Mucosa of rectum (tissue), 2 donors: ENCODE data around the gene FGF14.

Experiments
- H3K27ac ChIP-seq, 2 donors: one replicate each; pipeline ENCODE4 v1.7.0; 2013; ENCODE audit warnings: inconsistent platforms in 2 of 2, low read depth in 2 of 2, low read length in 2 of 2
- H3K27me3 ChIP-seq, 2 donors: one replicate each; pipeline ENCODE4 v1.7.0; 2013; ENCODE audit warnings: low read length in 2 of 2; ENCODE audit not compliant: control insufficient read depth in 2 of 2, insufficient read depth in 2 of 2
- H3K36me3 ChIP-seq, 2 donors: one replicate each; pipeline ENCODE4 v1.7.0; 2013; ENCODE audit warnings: low read length in 2 of 2; ENCODE audit not compliant: control insufficient read depth in 2 of 2, insufficient read depth in 2 of 2
- H3K4me1 ChIP-seq, 2 donors: one replicate each; pipeline ENCODE4 v1.7.0; 2013; ENCODE audit warnings: low read length in 2 of 2, mild to moderate bottlenecking in 1 of 2; ENCODE audit not compliant: control insufficient read depth in 2 of 2, insufficient read depth in 2 of 2
- H3K4me3 ChIP-seq, 2 donors: one replicate each; pipeline ENCODE4 v1.7.0; 2013; ENCODE audit warnings: low read length in 2 of 2
- H3K9ac ChIP-seq, 2 donors: one replicate each; pipeline ENCODE4 v1.7.0; 2013; ENCODE audit warnings: low read length in 2 of 2, low read depth in 1 of 2, mild to moderate bottlenecking in 1 of 2
- H3K9me3 ChIP-seq, 2 donors: one replicate each; pipeline ENCODE4 v1.7.0; 2013; ENCODE audit warnings: low read length in 2 of 2; ENCODE audit not compliant: control insufficient read depth in 2 of 2
- donor health status: healthy.
- donor health status: Normal muscosa, but diverticular disease.

The FGF14 gene

GRCh38 chr13:101752432-101752831 lies 649.4 kb downstream of the FGF14 start:
- no peaks in the 10 kb centered on the region for H3K4me1 ChIP-seq
- no peak overlapping the region for H3K4me3 ChIP-seq
- no peaks in the 10 kb centered on the region for H3K9me3 ChIP-seq
- no peaks in the 10 kb centered on the region for H3K36me3 ChIP-seq
- no peak overlapping the region for H3K9ac ChIP-seq
- H3K27me3 ChIP-seq, result no peaks in the 10 kb centered on the region
- H3K27ac ChIP-seq, result no peak overlapping the region

- no peaks in the 10 kb centered on the region for H3K9me3 ChIP-seq
- H3K9ac ChIP-seq, result no peak overlapping the region
- no peak overlapping the region for H3K27ac ChIP-seq
- H3K36me3 ChIP-seq, result no peaks in the 10 kb centered on the region
- no peak overlapping the region for H3K4me3 ChIP-seq
- H3K27me3 ChIP-seq, result no peaks in the 10 kb centered on the region
- no peaks in the 10 kb centered on the region for H3K4me1 ChIP-seq
Measured at GRCh38 chr13:101751488-101751887, 650.4 kb downstream of the FGF14 start.

GRCh38 chr13:101749584-101749983 lies 652.3 kb downstream of the FGF14 start:
- Histone ChIP-seq H3K27me3 (no peaks in the 10 kb centered on the region), H3K36me3 (no peaks in the 10 kb centered on the region), H3K27ac (no peak overlapping the region), H3K4me3 (no peak overlapping the region), H3K9ac (no peak overlapping the region), H3K4me1 (no peaks in the 10 kb centered on the region), H3K9me3 (no peaks in the 10 kb centered on the region)

- H3K36me3 ChIP-seq, result no peaks in the 10 kb centered on the region
- H3K27ac ChIP-seq, result no peak overlapping the region
- H3K4me1 ChIP-seq, result no peaks in the 10 kb centered on the region
- H3K9ac ChIP-seq, result no peak overlapping the region
- H3K9me3 ChIP-seq, result no peaks in the 10 kb centered on the region
- H3K27me3 ChIP-seq, result no peaks in the 10 kb centered on the region
- H3K4me3 ChIP-seq, result no peak overlapping the region
Measured at GRCh38 chr13:101747039-101747438, 654.8 kb downstream of the FGF14 start.

- Histone ChIP-seq H3K4me3 (no peak overlapping the region), H3K9ac (no peak overlapping the region), H3K36me3 (no peaks in the 10 kb centered on the region), H3K9me3 (no peaks in the 10 kb centered on the region), H3K27me3 (no peaks in the 10 kb centered on the region), H3K27ac (no peak overlapping the region), H3K4me1 (no peaks in the 10 kb centered on the region)
Measured at GRCh38 chr13:101746513-101746912, 655.3 kb downstream of the FGF14 start.

- no peaks in the 10 kb centered on the region for H3K9me3 ChIP-seq
- no peak overlapping the region for H3K27ac ChIP-seq
- no peak overlapping the region for H3K9ac ChIP-seq
- H3K4me3 ChIP-seq, result no peak overlapping the region
- H3K27me3 ChIP-seq, result no peaks in the 10 kb centered on the region
- H3K36me3 ChIP-seq, result no peaks in the 10 kb centered on the region
- H3K4me1 ChIP-seq, result no peaks in the 10 kb centered on the region
Measured at GRCh38 chr13:101739382-101740178, 662.3 kb downstream of the FGF14 start.

GRCh38 chr13:101738336-101738735 lies 663.5 kb downstream of the FGF14 start:
- Histone ChIP-seq H3K36me3 (no peaks in the 10 kb centered on the region), H3K9me3 (no peaks in the 10 kb centered on the region), H3K4me1 (no peaks in the 10 kb centered on the region), H3K4me3 (no peak overlapping the region), H3K27me3 (no peaks in the 10 kb centered on the region), H3K9ac (no peak overlapping the region), H3K27ac (no peak overlapping the region)

- Histone ChIP-seq H3K4me1 (no peaks in the 10 kb centered on the region), H3K27me3 (no peaks in the 10 kb centered on the region), H3K27ac (no peak overlapping the region), H3K4me3 (no peak overlapping the region), H3K9ac (no peak overlapping the region), H3K36me3 (no peaks in the 10 kb centered on the region), H3K9me3 (no peaks in the 10 kb centered on the region)
Measured at GRCh38 chr13:101736566-101736965, 665.3 kb downstream of the FGF14 start.

GRCh38 chr13:101730420-101731000 lies 671.3 kb downstream of the FGF14 start:
- Histone ChIP-seq H3K9me3 (no peaks in the 10 kb centered on the region), H3K4me1 (no peaks in the 10 kb centered on the region), H3K9ac (no peak overlapping the region), H3K4me3 (no peak overlapping the region), H3K27me3 (no peaks in the 10 kb centered on the region), H3K27ac (no peak overlapping the region), H3K36me3 (no peaks in the 10 kb centered on the region)

- Histone ChIP-seq H3K36me3 (no peaks in the 10 kb centered on the region), H3K9ac (no peak overlapping the region), H3K27me3 (no peaks in the 10 kb centered on the region), H3K27ac (no peak overlapping the region), H3K4me1 (no peaks in the 10 kb centered on the region), H3K9me3 (no peaks in the 10 kb centered on the region), H3K4me3 (no peak overlapping the region)
Measured at GRCh38 chr13:101728615-101729014, 673.2 kb downstream of the FGF14 start.
